ENCODE measurements around the gene DENND2D.
"Not testable (repeated sequence)": the region's sequence is repeated elsewhere in the genome, so short reads cannot be mapped to it uniquely, and the experiment has no call there.

Gene DENND2D

GRCh38 chr1:111221633-111222291, 21.3 kb upstream of the DENND2D start:
- DNase-seq (ENCODE audit: low read depth in 2 of 2) = peak in 1 of 2 donors; percentile 18

GRCh38 chr1:111221276-111221632, 20.8 kb upstream of the DENND2D start:
- DNase-seq (ENCODE audit: low read depth in 2 of 2) = no peak

GRCh38 chr1:111220302-111220890, 19.9 kb upstream of the DENND2D start:
- no peak for DNase-seq (ENCODE audit: low read depth in 2 of 2)

- peak in 1 of 2 donors; percentile 27 for DNase-seq (ENCODE audit: low read depth in 2 of 2)
Measured at GRCh38 chr1:111219557-111220286, 19.3 kb upstream of the DENND2D start.

GRCh38 chr1:111218701-111219556, 18.5 kb upstream of the DENND2D start:
- DNase-seq (ENCODE audit: low read depth in 2 of 2) = no peak

- DNase-seq (ENCODE audit: low read depth in 2 of 2) = no peak
Measured at GRCh38 chr1:111217183-111217910, 16.9 kb upstream of the DENND2D start.

- DNase-seq (ENCODE audit: low read depth in 2 of 2) = no peak
Measured at GRCh38 chr1:111216751-111217150, 16.3 kb upstream of the DENND2D start.

- DNase-seq (ENCODE audit: low read depth in 2 of 2) = not testable (repeated sequence)
Measured at GRCh38 chr1:111215285-111215684, 14.8 kb upstream of the DENND2D start.

- peak; percentile 75 to 80 for DNase-seq (ENCODE audit: low read depth in 2 of 2)
Measured at GRCh38 chr1:111214884-111215283, 14.4 kb upstream of the DENND2D start.

GRCh38 chr1:111214074-111214801, 13.8 kb upstream of the DENND2D start:
- no peak for DNase-seq (ENCODE audit: low read depth in 2 of 2)

GRCh38 chr1:111213412-111213811, 13.0 kb upstream of the DENND2D start:
- DNase-seq (ENCODE audit: low read depth in 2 of 2) = no peak

- DNase-seq (ENCODE audit: low read depth in 2 of 2) = no peak
Measured at GRCh38 chr1:111212634-111213335, 12.3 kb upstream of the DENND2D start.

- DNase-seq (ENCODE audit: low read depth in 2 of 2) = no peak
Measured at GRCh38 chr1:111211921-111212320, 11.5 kb upstream of the DENND2D start.

GRCh38 chr1:111209622-111210021, 9.2 kb upstream of the DENND2D start:
- no peak for DNase-seq (ENCODE audit: low read depth in 2 of 2)

GRCh38 chr1:111208921-111209320, 8.5 kb upstream of the DENND2D start:
- DNase-seq (ENCODE audit: low read depth in 2 of 2) = no peak

GRCh38 chr1:111205714-111206050, 5.2 kb upstream of the DENND2D start:
- DNase-seq (ENCODE audit: low read depth in 2 of 2) = no peak

- DNase-seq (ENCODE audit: low read depth in 2 of 2) = no peak
Measured at GRCh38 chr1:111204983-111205713, 4.7 kb upstream of the DENND2D start.

- peak; percentile 51 to 78 for DNase-seq (ENCODE audit: low read depth in 2 of 2)
Measured at GRCh38 chr1:111204201-111204982, 3.9 kb upstream of the DENND2D start.
